Raji (cell line): Measurements from ENCODE around the gene ALDH1A3.

Source experiments
- POLR2A ChIP-seq: IDR thresholded peaks from 2 replicates; pipeline ENCODE4 v1.6.1; 2011; ENCODE audit warnings: low read depth, low read length, control low read depth; ENCODE audit not compliant: insufficient read depth

ALDH1A3 gene

GRCh38 chr15:100920516-100921135 lies 41.0 kb downstream of the ALDH1A3 start:
- TF ChIP-seq POLR2A, result no peak; the same call in 1 of the 2 replicates

GRCh38 chr15:100922192-100923040 lies 42.8 kb downstream of the ALDH1A3 start:
- peak; percentile 34; the same call in 1 of the 2 replicates for TF ChIP-seq POLR2A

- no peak for TF ChIP-seq POLR2A
These were observed 43.4 kb downstream of the ALDH1A3 start for GRCh38 chr15:100923076-100923475.

GRCh38 chr15:100923902-100924301 lies 44.3 kb downstream of the ALDH1A3 start:
- TF ChIP-seq POLR2A, result no peak

GRCh38 chr15:100924436-100924835 lies 44.8 kb downstream of the ALDH1A3 start:
- no peak for TF ChIP-seq POLR2A

GRCh38 chr15:100925480-100925879 lies 45.8 kb downstream of the ALDH1A3 start:
- TF ChIP-seq POLR2A, result no peak

- 0 out of 2 replicates have a peak, but pooled peaks have one; percentile 32 for TF ChIP-seq POLR2A
These were observed 46.6 kb downstream of the ALDH1A3 start for GRCh38 chr15:100926258-100926657.

- peak; percentile 32; the same call in 1 of the 2 replicates for TF ChIP-seq POLR2A
These were observed 47.5 kb downstream of the ALDH1A3 start for GRCh38 chr15:100926971-100927756.

- no peak for TF ChIP-seq POLR2A
These were observed 49.1 kb downstream of the ALDH1A3 start for GRCh38 chr15:100928632-100929280.

GRCh38 chr15:100929641-100930042 lies 50.0 kb downstream of the ALDH1A3 start:
- peak; percentile 55 for TF ChIP-seq POLR2A

GRCh38 chr15:100930306-100930848 lies 50.7 kb downstream of the ALDH1A3 start:
- TF ChIP-seq POLR2A, result no peak

- TF ChIP-seq POLR2A, result peak; percentile 72
These were observed 51.7 kb downstream of the ALDH1A3 start for GRCh38 chr15:100931143-100931890.

GRCh38 chr15:100932676-100933348 lies 53.2 kb downstream of the ALDH1A3 start:
- no peak for TF ChIP-seq POLR2A

- TF ChIP-seq POLR2A, result no peak
These were observed 54.5 kb downstream of the ALDH1A3 start for GRCh38 chr15:100934166-100934565.

- TF ChIP-seq POLR2A, result 0 out of 2 replicates have a peak, but pooled peaks have one; percentile 29
These were observed 55.1 kb downstream of the ALDH1A3 start for GRCh38 chr15:100934726-100935125.
